IPS DF 4.7 (cell line): Measurements from ENCODE around the gene TGFBR2.

Experiments
- DNase-seq: peaks from one replicate; pipeline ENCODE4 v3.0.0-alpha.2; 2013; ENCODE audit warnings: low spot score; ENCODE audit errors: extremely low read depth

TGFBR2 gene

GRCh38 chr3:30711867-30712266 is 105.5 kb downstream of the TGFBR2 start:
- DNase-seq, result no peak

- no peak for DNase-seq
Observed at GRCh38 chr3:30712991-30713390, 106.6 kb downstream of the TGFBR2 start.

GRCh38 chr3:30713885-30714503 is 107.6 kb downstream of the TGFBR2 start:
- no peak for DNase-seq

GRCh38 chr3:30719536-30719935 is 113.1 kb downstream of the TGFBR2 start:
- no peak for DNase-seq

GRCh38 chr3:30720586-30721313 is 114.3 kb downstream of the TGFBR2 start:
- DNase-seq, result no peak

- no peak for DNase-seq
Observed at GRCh38 chr3:30721314-30721634, 114.9 kb downstream of the TGFBR2 start.

- DNase-seq, result no peak
Observed at GRCh38 chr3:30723211-30723610, 116.8 kb downstream of the TGFBR2 start.

GRCh38 chr3:30724863-30725262 is 118.5 kb downstream of the TGFBR2 start:
- no peak for DNase-seq

GRCh38 chr3:30728143-30728542 is 121.7 kb downstream of the TGFBR2 start:
- DNase-seq, result no peak

- no peak for DNase-seq
Observed at GRCh38 chr3:30729512-30729911, 123.1 kb downstream of the TGFBR2 start.

GRCh38 chr3:30729936-30730335 is 123.5 kb downstream of the TGFBR2 start:
- DNase-seq, result no peak

- no peak for DNase-seq
Observed at GRCh38 chr3:30730967-30731366, 124.6 kb downstream of the TGFBR2 start.

GRCh38 chr3:30733209-30733608 is 126.8 kb downstream of the TGFBR2 start:
- DNase-seq, result no peak

- DNase-seq, result no peak
Observed at GRCh38 chr3:30733696-30734095, 127.3 kb downstream of the TGFBR2 start.

GRCh38 chr3:30737743-30738499 is 131.5 kb downstream of the TGFBR2 start:
- DNase-seq, result no peak

- DNase-seq, result no peak
Observed at GRCh38 chr3:30738605-30739004, 132.2 kb downstream of the TGFBR2 start.

- no peak for DNase-seq
Observed at GRCh38 chr3:30741889-30742288, 135.5 kb downstream of the TGFBR2 start.

GRCh38 chr3:30742796-30743619 is 136.6 kb downstream of the TGFBR2 start:
- DNase-seq, result no peak
